Measurements from ENCODE around the gene CES3. TPM values are rescaled to one million over a fixed set of nuclear protein-coding genes. Genes with fewer than 3 reads are reported as not detected.

CES3 gene
- total and polyA plus RNA-seq, 9 of the 15 experiments (the other 6 are each of a cell fraction or from before 2014, with no cell fraction given), result 0.06 to 2.2 (median 0.68) TPM

- Histone ChIP-seq H3K9me1 (ENCODE audit: control insufficient read depth, insufficient read depth, low read length) (no peaks in the 10 kb centered on the region), H3K9me3 (replicated peaks; ENCODE audit: control insufficient read depth, insufficient read depth, low read depth, low read length) (no peaks in the 10 kb centered on the region), H3K79me2 (ENCODE audit: control insufficient read depth, insufficient read depth, low read length) (no peaks in the 10 kb centered on the region), H4K20me1 (replicated peaks; ENCODE audit: control insufficient read depth, insufficient read depth, low read length) (no peaks in the 10 kb centered on the region; the same call in 1 of the 2 replicates), H3K4me2 (ENCODE audit: insufficient read depth, low read length) (no peak overlapping the region), H3K4me1 (replicated peaks in 1 of 2; ENCODE audit: control insufficient read depth in 2 of 2, insufficient read depth in 2 of 2, low read length in 2 of 2) (no peaks in the 10 kb centered on the region; a peak in 1 of 5 replicates), H3K4me3 (no peak overlapping the region), H3K9ac (ENCODE audit: insufficient read depth in 1 of 2, low read depth in 2 of 2, low read length in 2 of 2) (no peak overlapping the region), H2AFZ (ENCODE audit: low read depth, low read length) (no peak overlapping the region), H3K27me3 (ENCODE audit: control insufficient read depth in 2 of 2, insufficient read depth in 2 of 2, low read length in 2 of 2) (peaks cover 4 to 35% of the 10 kb centered on the region in 2 experiments; a peak in 4 of 5 replicates), H3K36me3 (ENCODE audit: control insufficient read depth, insufficient read depth, low read length) (no peaks in the 10 kb centered on the region), H3K27ac (ENCODE audit: extremely low read depth, low read depth, low read length) (no peak overlapping the region)
- no TSS peak for BruUV-seq (replicated peaks)
- TF ChIP-seq CBX8 (IDR thresholded peaks at IDR 0.05; ENCODE audit: borderline replicate concordance, extremely low read depth, low read depth, low read length, poor library complexity, severe bottlenecking), result no peak
- TF ChIP-seq RFX7 (CRISPR knock-in tag; IDR thresholded peaks at IDR 0.05), result no peak
- TF ChIP-seq NEUROD1 (IDR thresholded peaks at IDR 0.05; ENCODE audit: borderline replicate concordance, low read depth, low read length, partially characterized antibody), result no peak
- TF ChIP-seq ATF3 (IDR thresholded peaks at IDR 0.05), result peak; percentile 55
- no peak for TF ChIP-seq ATF3 (CRISPR knock-in tag; conservative IDR thresholded peaks at IDR 0.05)
- peak; percentile 77 for TF ChIP-seq CEBPB (tag; IDR thresholded peaks at IDR 0.05)
- TF ChIP-seq MLLT1 (IDR thresholded peaks at IDR 0.05), result peak in 1 of 2 experiments; percentile 11; a peak in 1 of 4 replicates
- peak; percentile 41 for TF ChIP-seq FOSL1 (tag; conservative IDR thresholded peaks at IDR 0.05)
- no peak for TF ChIP-seq CTBP1 (IDR thresholded peaks at IDR 0.05; ENCODE audit: borderline replicate concordance)
- no peak for TF ChIP-seq CEBPG (CRISPR knock-in tag; IDR thresholded peaks at IDR 0.05)
- 0 out of 4 replicates have a peak, but pooled peaks of 1 of the 2 experiments have one; percentile 20 for TF ChIP-seq CEBPG (tag; conservative IDR thresholded peaks at IDR 0.05 in 1 of 2, IDR thresholded peaks at IDR 0.05 in 1 of 2)
- no peak for TF ChIP-seq MCM3 (IDR thresholded peaks at IDR 0.05)
- peak; percentile 23; the same call in 1 of the 2 replicates for TF ChIP-seq JUND (IDR thresholded peaks at IDR 0.05; ENCODE audit: borderline replicate concordance, low read depth, low read length)
- peak; percentile 12; the same call in 1 of the 3 replicates for TF ChIP-seq JUND (tag; IDR thresholded peaks at IDR 0.05; ENCODE audit: borderline replicate concordance, low read depth, low read length)
- no peak for TF ChIP-seq PATZ1 (CRISPR knock-in tag; IDR thresholded peaks at IDR 0.05; ENCODE audit: borderline replicate concordance)
- TF ChIP-seq KLF13 (tag; IDR thresholded peaks at IDR 0.05; ENCODE audit: borderline replicate concordance, low read depth), result no peak
- TF ChIP-seq EGR1 (conservative IDR thresholded peaks at IDR 0.05), result peak; percentile 48
- in situ Hi-C loops (cut with MboI) (no loop called here), intact Hi-C loops (cut with micrococcal nuclease) (no loop called here)
- ChIA-PET CTCF (ENCODE audit: low intra/inter-chr PET ratio) (no interaction called here), POLR2A (interaction anchor here (0.5 to 1.7 kb wide), 7 partner anchors 9 to 662 kb away, joined by 3 to 6 read pairs (median 4); no protein-coding TSS in a partner anchor)
- ATAC-seq (no peak; the same call in 1 of the 3 replicates), FAIRE-seq (no peak), DNase-seq (ENCODE audit: extremely low read depth in 1 of 4, low spot score in 3 of 4) (no peak)
- WGBS (ENCODE audit: insufficient coverage, low coverage, missing lambda C conversion rate), result 25% methylated on average over 12 of the region's 12 CpGs
Observed at GRCh38 chr16:67006930-67007658, 46.0 kb downstream of the CES3 start.

All from K562 (cell line).